HepG2 (cell line): ENCODE results near the gene IPCEF1. TPM values are rescaled to one million over a fixed set of nuclear protein-coding genes. Genes with fewer than 3 reads are reported as not detected.

Source experiments
- ATAC-seq: fragments of 200-7000 bp; cut with Tn5 transposase; 3 replicates; pipeline ENCODE4 v1.9.1; 2020; ENCODE audit warnings: mild to moderate bottlenecking, moderate library complexity
- BruUV-seq: library from RNA; stranded (reverse); fragments of 400-500 nt; replicated peaks from 2 replicates; lab custom pipeline; 2021; lab: Mats Ljungman, UMichigan
- CTCF ChIA-PET: fragments of 300-600 bp; formaldehyde crosslinking; extraction: SDS; loops from one replicate; lab custom pipeline; 2021; ENCODE audit warnings: low total read pairs, inconsistent platforms, low intra/inter-chr PET ratio; lab: Yijun Ruan, JAX
- POLR2A ChIA-PET: fragments of 350-600 bp; sonication (Branson Sonifier 250); formaldehyde crosslinking; loops from one replicate; lab custom pipeline; 2020; ENCODE audit warnings: antibody characterized with exemption, inconsistent platforms; lab: Yijun Ruan, JAX
- DNase-seq: peaks from one replicate; pipeline ENCODE4 v3.0.0-alpha.2; 2015; ENCODE audit warnings: low spot score
- FAIRE-seq: peaks from 3 replicates; lab custom pipeline; 2011; peaks lifted over from hg19 to GRCh38; lab: Jason Lieb, UNC
- H2AFZ ChIP-seq: one replicate; pipeline ENCODE4 v1.6.1; 2011; ENCODE audit warnings: low read length, inconsistent platforms
- H3K27ac ChIP-seq: fragments of 300-600 bp; 3 replicates; pipeline ENCODE4 v1.8.0; 2011; ENCODE audit warnings: mixed run types, mild to moderate bottlenecking, mixed read lengths, low read length, inconsistent platforms; ENCODE audit not compliant: insufficient read depth; ENCODE audit errors: extremely low read length
- H3K27me3 ChIP-seq, 2 experiments: fragments of 200-600 bp in 1 of 2; 2 replicates in 1 of 2; 3 replicates in 1 of 2; pipeline versions ENCODE4 v1.6.0 to v1.8.0; 2011; ENCODE audit warnings: low read length in 2 of 2, mild to moderate bottlenecking in 2 of 2, moderate library complexity in 2 of 2, inconsistent platforms in 1 of 2; ENCODE audit not compliant: insufficient read depth in 2 of 2, control insufficient read depth in 1 of 2
- H3K36me3 ChIP-seq, 2 experiments: fragments of 200-600 bp in 1 of 2; replicated peaks in 1 of 2; 2 replicates in 1 of 2; 3 replicates in 1 of 2; pipeline versions ENCODE4 v1.5.1 to v1.8.0; 2011; ENCODE audit warnings: low read length in 2 of 2, inconsistent platforms in 1 of 2; ENCODE audit not compliant: insufficient read depth in 2 of 2, control insufficient read depth in 1 of 2
- H3K4me1 ChIP-seq: 2 replicates; pipeline ENCODE4 v1.5.1; 2012; ENCODE audit warnings: low read length, inconsistent platforms; ENCODE audit not compliant: insufficient read depth
- H3K4me2 ChIP-seq: 2 replicates; pipeline ENCODE4 v1.6.0; 2011; ENCODE audit warnings: low read depth, low read length, inconsistent platforms
- H3K4me3 ChIP-seq, 3 experiments: fragments of 200-600 bp in 1 of 3; sonication (generic), shearing (Covaris generic) in 1 of 3; replicated peaks in 1 of 3; 2 replicates each; pipeline ENCODE4 v1.5.1; 2011 to 2016; ENCODE audit warnings: low read length in 3 of 3, inconsistent platforms in 2 of 3, low read depth in 2 of 3, mild to moderate bottlenecking in 2 of 3, control low read depth in 1 of 3, mixed read lengths in 1 of 3; ENCODE audit not compliant: insufficient read depth in 1 of 3
- H3K79me2 ChIP-seq: one replicate; pipeline ENCODE4 v1.6.1; 2011; ENCODE audit warnings: low read length, inconsistent platforms; ENCODE audit not compliant: insufficient read depth
- H3K9ac ChIP-seq: 2 replicates; pipeline ENCODE4 v1.6.0; 2011; ENCODE audit warnings: mild to moderate bottlenecking, low read depth, low read length, inconsistent platforms; ENCODE audit not compliant: insufficient read depth
- H3K9me3 ChIP-seq: 2 replicates; pipeline ENCODE4 v1.5.1; 2012; ENCODE audit warnings: mild to moderate bottlenecking, low read length
- H4K20me1 ChIP-seq: 2 replicates; pipeline ENCODE4 v1.6.0; 2011; ENCODE audit warnings: inconsistent platforms, mild to moderate bottlenecking, low read length, moderate library complexity; ENCODE audit not compliant: insufficient read depth
- ATM ChIP-seq: fragments of 450-650 bp; IDR thresholded peaks from 2 replicates; pipeline ENCODE4 v1.7.1; 2017; ENCODE audit warnings: mild to moderate bottlenecking, borderline replicate concordance
- CBX2 ChIP-seq, 2 experiments: fragments of 200-600 bp in 1 of 2; sonication (generic); formaldehyde crosslinking in 1 of 2; IDR thresholded peaks; 2 replicates each; pipeline versions ENCODE4 v1.7.0 to v1.8.1; 2018 to 2022; ENCODE audit warnings: low read depth in 2 of 2, low read length in 1 of 2, mild to moderate bottlenecking in 1 of 2, missing genetic modification reagents in 1 of 2
- CC2D1A ChIP-seq: sonication (generic); formaldehyde crosslinking; IDR thresholded peaks from 2 replicates; pipeline ENCODE4 v1.8.1; 2023; ENCODE audit warnings: mild to moderate bottlenecking, missing genetic modification reagents
- ESRRA ChIP-seq: sonication (generic); formaldehyde crosslinking; IDR thresholded peaks from 2 replicates; pipeline ENCODE4 v1.5.1; 2020; ENCODE audit warnings: mild to moderate bottlenecking, low read depth, missing genetic modification reagents
- ETV5 ChIP-seq: IDR thresholded peaks from 2 replicates; pipeline ENCODE4 v1.6.1; 2018; ENCODE audit warnings: missing biosample characterization, missing genetic modification reagents, inconsistent platforms, borderline replicate concordance
- FOXP1 ChIP-seq, 2 experiments: fragments of 450-650 bp in 1 of 2; IDR thresholded peaks; 2 replicates each; pipeline ENCODE4 v1.6.1; 2017 to 2018; ENCODE audit warnings: antibody characterized with exemption in 1 of 2
- HMG20A ChIP-seq: IDR thresholded peaks from 2 replicates; pipeline ENCODE4 v1.6.1; 2016; ENCODE audit warnings: borderline replicate concordance
- MIXL1 ChIP-seq: IDR thresholded peaks from 2 replicates; pipeline ENCODE4 v1.6.1; 2016
- MLLT10 ChIP-seq: sonication (generic); formaldehyde crosslinking; IDR thresholded peaks from 2 replicates; pipeline ENCODE4 v1.4.0; 2020; ENCODE audit warnings: missing genetic modification reagents
- NONO ChIP-seq, 2 experiments: fragments of 450-650 bp in 1 of 2; sonication (generic) in 1 of 2; formaldehyde crosslinking in 1 of 2; IDR thresholded peaks in 1 of 2; conservative IDR thresholded peaks in 1 of 2; 2 replicates each; pipeline versions ENCODE4 v1.6.1 to v1.8.0; 2017 to 2022; ENCODE audit warnings: mild to moderate bottlenecking in 1 of 2, missing genetic modification reagents in 1 of 2, moderate library complexity in 1 of 2
- TRAFD1 ChIP-seq: sonication (generic); formaldehyde crosslinking; IDR thresholded peaks from 2 replicates; pipeline ENCODE4 v1.5.1; 2020; ENCODE audit warnings: missing genetic modification reagents, mild to moderate bottlenecking, borderline replicate concordance
- TRIM22 ChIP-seq: fragments of 450-650 bp; IDR thresholded peaks from 2 replicates; pipeline ENCODE4 v1.6.1; 2017
- ZNF30 ChIP-seq: sonication (generic); formaldehyde crosslinking; IDR thresholded peaks from 2 replicates; pipeline ENCODE4 v1.5.0; 2020; ENCODE audit warnings: mild to moderate bottlenecking, missing genetic modification reagents
- ZNF317 ChIP-seq: sonication (generic); formaldehyde crosslinking; IDR thresholded peaks from 2 replicates; pipeline ENCODE4 v1.5.0; 2020; ENCODE audit warnings: mild to moderate bottlenecking, missing genetic modification reagents
- ZNF556 ChIP-seq: sonication (generic); formaldehyde crosslinking; IDR thresholded peaks from 2 replicates; pipeline ENCODE4 v1.4.0; 2020; ENCODE audit warnings: mild to moderate bottlenecking, missing genetic modification reagents, borderline replicate concordance
- ZNF749 ChIP-seq: sonication (generic); formaldehyde crosslinking; IDR thresholded peaks from 2 replicates; pipeline ENCODE4 v1.8.0; 2022; ENCODE audit warnings: mild to moderate bottlenecking, missing genetic modification reagents, moderate library complexity, borderline replicate concordance
- WGBS: methylation state at CpG from one replicate; pipeline ENCODE4 v1.1.6; 2017; ENCODE audit warnings: low lambda C conversion rate; 5-methylcytosine and 5-hydroxymethylcytosine counted together
- in situ Hi-C: cut with HindIII; loops from 2 replicates; pipeline ENCODE4 v1.10.0; 2017; ENCODE audit warnings: low pct_unique_long_range_greater_than_20kb; ENCODE audit not compliant: extremely low pct_ligation_motif_present
- intact Hi-C: fragments of 100-400 bp; cut with micrococcal nuclease; formaldehyde crosslinking; loops from one replicate; pipeline ENCODE4 v1.10.0; 2022; ENCODE audit not compliant: unreplicated experiment
- polyA plus RNA-seq, 8 experiments: library from polyadenylated mRNA; depleted of rRNA in 3 of 8; stranded (reverse) in 7 of 8; unstranded in 1 of 8; fragments of >200 nt; fragmentation: Illumina TruSeq in 4 of 8; extraction: Trizol in 4 of 8; gene quantifications; 2 replicates each; pipeline versions ENCODE4 v1.2.1 to v1.2.3, GENCODE V29; 2011 to 2016; ENCODE audit warnings: low read depth in 4 of 8, missing spikeins in 1 of 8, mixed read lengths in 1 of 8; ENCODE audit not compliant: insufficient read depth in 1 of 8
- total RNA-seq, 5 experiments: library from RNA; depleted of rRNA; stranded (reverse); fragments of >200 nt; fragmentation: Illumina TruSeq; extraction: Trizol; gene quantifications; 2 replicates each; pipeline ENCODE4 v1.2.3, GENCODE V29; 2016; ENCODE audit warnings: low read depth in 1 of 5

The IPCEF1 gene
- total and polyA plus RNA-seq, 2 of the 13 experiments (the other 11 are each of a cell fraction or from before 2014, with no cell fraction given): 0.03 TPM; not detected in 1

- H3K36me3 ChIP-seq: no peaks in the 10 kb centered on the region
- no peak for FAIRE-seq
- no peak for DNase-seq
- H3K9ac ChIP-seq: no peak overlapping the region
- CTCF ChIA-PET: no interaction called here
- WGBS: 0% methylated on average over 1 of the region's 1 CpG
- no peak overlapping the region for H3K4me3 ChIP-seq
- no peak for ATAC-seq
- no peaks in the 10 kb centered on the region for H3K9me3 ChIP-seq
- peaks cover 0 to 12% of the 10 kb centered on the region in 2 experiments; a peak in 2 of 5 replicates for H3K27me3 ChIP-seq
- H3K4me1 ChIP-seq: no peaks in the 10 kb centered on the region
- no TSS peak for BruUV-seq
- TF ChIP-seq ATM (no peak), ESRRA (no peak), ZNF317 (CRISPR knock-in tag) (no peak), ETV5 (CRISPR knock-in tag) (no peak), CBX2 (IDR thresholded peaks at IDR 0.05; ENCODE audit: low read depth, low read length) (no peak), CBX2 (CRISPR knock-in tag; IDR thresholded peaks at IDR 0.05; ENCODE audit: low read depth) (no peak), FOXP1 (IDR thresholded peaks at IDR 0.05) (no peak), FOXP1 (CRISPR knock-in tag; IDR thresholded peaks at IDR 0.05) (no peak), CC2D1A (no peak), MLLT10 (CRISPR knock-in tag) (no peak), HMG20A (CRISPR knock-in tag) (no peak), NONO (IDR thresholded peaks at IDR 0.05) (no peak), NONO (CRISPR knock-in tag; conservative IDR thresholded peaks at IDR 0.05) (no peak), MIXL1 (CRISPR knock-in tag) (no peak), TRAFD1 (no peak), ZNF556 (CRISPR knock-in tag) (no peak), ZNF749 (CRISPR knock-in tag) (no peak), ZNF30 (CRISPR knock-in tag) (no peak), TRIM22 (no peak)
- TF ChIP-seq, all 625 proteins: peak for 0
- in situ Hi-C loops: no loop called here
- no peak overlapping the region for H2AFZ ChIP-seq
- H3K4me2 ChIP-seq: no peak overlapping the region
- intact Hi-C loops: no loop called here
- H3K27ac ChIP-seq: no peak overlapping the region
- no peaks in the 10 kb centered on the region for H3K79me2 ChIP-seq
- no peaks in the 10 kb centered on the region for H4K20me1 ChIP-seq
- POLR2A ChIA-PET: no interaction called here
Observed at GRCh38 chr6:154143753-154144152, 212.8 kb downstream of the IPCEF1 start.
